Left renal pelvis (tissue), 4 donors: ENCODE measurements around the gene HBS1L. TPM values are rescaled to one million over a fixed set of nuclear protein-coding genes. Genes with fewer than 3 reads are reported as not detected.
"Not testable (repeated sequence)": the region's sequence is repeated elsewhere in the genome, so short reads cannot be mapped to it uniquely, and the experiment has no call there.

Experiments used
- DNase-seq, 4 donors: peaks; one replicate each; pipeline ENCODE4 v3.0.0-alpha.2; 2013; ENCODE audit warnings: low read depth in 4 of 4, low spot score in 3 of 4
- polyA plus RNA-seq, 4 donors: library from polyadenylated mRNA; unstranded; fragments of 120-200 nt; gene quantifications; one replicate each; pipeline ENCODE4 v1.2.1, GENCODE V29; 2013; ENCODE audit not compliant: insufficient read length in 4 of 4

Gene HBS1L
- polyA plus RNA-seq, 4 donors, result 61.5 to 88.8 (median 68.6) TPM

DNA sequence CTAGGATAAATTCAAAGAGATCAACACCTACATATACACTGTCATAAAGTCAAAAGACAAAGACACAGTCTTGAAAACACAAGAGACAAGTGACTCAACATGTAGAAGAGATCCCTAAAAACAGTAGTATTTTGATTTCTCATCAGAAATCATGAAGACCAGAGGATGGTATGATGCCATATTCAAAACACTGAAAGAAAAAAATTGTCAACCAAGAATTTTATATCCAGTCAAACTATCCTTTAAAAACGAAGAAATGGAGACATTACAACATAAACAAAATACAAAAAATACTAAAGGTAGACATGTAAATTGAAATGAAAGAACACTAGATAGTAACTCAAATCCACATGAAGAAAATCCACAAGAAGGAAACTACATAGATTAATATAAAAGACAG lies 27.3 kb upstream of the HBS1L start:
- DNase-seq, result no peak

- DNase-seq, result no peak
These were observed 20.4 kb upstream of the HBS1L start for GRCh38 chr6:135075018-135075417.

GRCh38 chr6:135073756-135074393 lies 19.3 kb upstream of the HBS1L start:
- DNase-seq, result no peak

GRCh38 chr6:135073217-135073616 lies 18.6 kb upstream of the HBS1L start:
- DNase-seq, result no peak

GRCh38 chr6:135072753-135073152 lies 18.1 kb upstream of the HBS1L start:
- no peak for DNase-seq

DNA sequence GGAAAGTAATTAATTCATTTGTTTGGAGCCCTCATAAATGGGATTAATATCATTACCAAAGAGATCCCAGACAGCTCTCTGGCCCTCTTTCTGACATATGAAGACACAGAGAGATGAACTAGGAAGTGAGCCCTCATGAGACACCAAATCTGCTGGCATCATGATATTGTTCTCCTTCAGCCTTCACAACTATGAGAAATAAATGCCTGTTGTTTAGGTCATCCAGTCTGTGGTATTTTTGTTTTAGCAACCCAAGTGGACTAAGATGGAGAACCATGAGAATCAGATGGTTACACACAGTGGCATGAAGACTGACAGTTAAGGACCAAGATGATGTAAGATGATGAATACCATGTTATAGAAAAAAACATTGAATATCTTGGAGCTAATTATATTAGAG lies 16.9 kb upstream of the HBS1L start:
- DNase-seq, result no peak

GRCh38 chr6:135067911-135068310 lies 13.3 kb upstream of the HBS1L start:
- no peak for DNase-seq

DNA sequence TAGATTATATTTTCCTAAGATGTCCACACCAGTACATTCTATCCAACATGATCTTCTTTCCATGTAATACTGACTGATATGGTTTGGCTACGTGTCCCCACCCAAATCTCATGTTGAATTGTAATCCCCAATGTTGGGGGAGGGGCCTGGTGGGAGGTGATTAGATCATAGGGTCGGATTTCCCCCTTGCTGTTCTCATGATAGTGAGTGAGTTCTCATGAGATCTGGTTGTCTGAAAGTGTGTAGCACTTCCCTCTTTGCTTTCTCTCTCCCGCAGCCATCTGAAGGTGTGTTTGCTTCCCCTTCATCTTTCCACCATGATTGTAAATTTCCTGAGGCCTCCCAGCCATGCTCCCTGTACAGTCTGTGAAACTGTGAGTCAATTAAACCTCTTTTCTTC lies 12.2 kb upstream of the HBS1L start:
- DNase-seq, result no peak

- no peak for DNase-seq
These were observed 11.8 kb upstream of the HBS1L start for GRCh38 chr6:135066397-135066796.

- no peak for DNase-seq
These were observed 10.0 kb upstream of the HBS1L start for GRCh38 chr6:135064586-135064985.

GRCh38 chr6:135063926-135064325 lies 9.3 kb upstream of the HBS1L start:
- no peak for DNase-seq

DNA sequence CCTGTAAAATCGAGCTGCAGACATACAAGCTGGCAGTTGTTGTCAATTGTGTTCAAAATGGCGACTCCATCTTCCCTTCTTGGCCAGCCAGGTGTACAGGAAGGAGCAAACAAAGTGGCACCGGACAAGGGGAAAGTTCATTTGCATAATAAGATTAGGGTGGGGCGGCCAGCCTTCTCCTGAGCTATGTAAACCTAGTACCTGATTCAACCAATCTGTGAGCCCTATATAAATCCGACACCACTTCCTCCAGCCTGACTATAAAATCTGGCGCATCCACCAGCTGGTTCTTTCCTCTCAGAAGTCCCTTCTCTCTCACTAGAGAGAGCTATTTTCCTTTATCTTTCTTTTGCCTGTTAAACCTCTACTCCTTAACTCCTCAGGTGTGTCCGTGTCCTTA lies 8.1 kb upstream of the HBS1L start:
- no peak for DNase-seq

DNA sequence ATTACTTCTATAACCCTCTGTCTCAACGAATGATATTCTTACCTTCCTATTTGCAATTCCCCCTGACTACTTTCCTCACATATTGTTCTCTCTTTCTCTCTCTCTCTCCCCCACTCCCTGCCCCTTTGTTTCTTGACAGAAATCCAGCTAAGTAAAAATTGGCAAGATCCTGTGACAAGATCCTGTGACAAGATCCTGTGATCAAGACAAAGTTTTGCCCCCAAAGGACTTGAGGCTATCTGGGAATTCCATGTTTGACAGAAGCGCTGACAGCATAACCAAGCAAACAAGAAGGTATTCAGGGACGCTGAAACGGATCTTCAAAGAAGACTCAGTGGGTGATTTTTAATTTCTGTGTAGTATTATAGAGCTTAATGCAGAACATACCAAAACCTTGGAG lies 5.5 kb upstream of the HBS1L start:
- DNase-seq, result no peak

DNA sequence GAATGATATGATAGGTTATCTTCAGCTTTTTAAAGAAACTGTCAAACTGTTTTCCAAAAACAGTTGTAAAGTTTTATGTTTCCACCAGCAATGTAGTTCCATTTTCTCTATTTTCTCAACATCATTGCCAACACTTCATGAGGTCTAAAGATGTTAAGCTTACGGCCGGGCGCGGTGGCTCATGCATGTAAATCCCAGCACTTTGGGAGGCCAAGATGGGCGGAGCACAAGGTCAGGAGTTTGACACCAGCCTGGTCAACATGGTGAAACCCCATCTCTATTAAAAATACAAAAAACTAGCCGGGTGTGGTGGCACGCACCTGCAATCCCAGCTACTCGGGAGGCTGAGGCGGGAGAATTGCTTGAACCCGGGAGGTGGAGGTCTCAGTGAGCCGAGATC lies 3.7 kb upstream of the HBS1L start:
- not testable (repeated sequence) for DNase-seq

DNA sequence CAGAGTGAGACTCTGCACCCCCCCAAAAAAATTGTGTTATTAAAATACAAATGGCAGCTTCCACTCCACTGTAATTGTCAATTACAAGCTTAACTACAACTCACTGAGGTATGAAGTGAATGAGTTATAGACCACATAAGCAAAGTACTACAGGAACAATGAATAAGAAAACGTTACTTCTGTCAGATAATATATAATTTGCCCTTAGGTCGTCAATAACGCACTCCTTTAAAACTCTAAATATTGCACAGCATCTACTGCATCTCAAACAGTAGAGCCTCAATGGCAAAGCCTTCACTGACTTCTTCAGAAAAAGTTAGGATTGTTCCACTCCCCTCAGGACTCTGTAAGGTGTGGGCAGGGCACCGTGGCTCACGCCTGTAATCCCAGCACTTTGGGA lies 2.0 kb upstream of the HBS1L start:
- no peak for DNase-seq

GRCh38 chr6:135054226-135054568 lies 425 bp downstream of the HBS1L start:
- DNase-seq, result peak in 1 of 4 donors; percentile 5

DNA sequence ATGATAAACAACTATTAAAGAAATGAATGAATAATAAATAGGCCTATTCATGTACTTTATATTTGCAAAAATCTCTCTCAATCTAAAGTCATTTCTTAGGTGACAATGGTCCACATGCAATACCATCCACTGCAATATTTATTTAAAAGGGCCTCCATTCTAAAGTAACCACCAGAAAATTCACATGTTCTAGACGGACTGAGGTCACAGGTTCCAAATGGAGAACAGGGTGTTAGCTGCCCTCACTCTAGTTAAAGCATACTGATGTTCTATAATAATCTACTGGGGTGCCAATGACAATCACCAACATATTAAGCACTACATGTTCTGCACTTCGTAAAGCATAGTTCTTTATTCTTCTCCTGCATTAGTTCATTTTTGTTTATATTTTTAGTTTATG lies 1.2 kb downstream of the HBS1L start:
- no peak for DNase-seq

- DNase-seq, result no peak
These were observed 1.7 kb downstream of the HBS1L start for GRCh38 chr6:135052939-135053338.

DNA sequence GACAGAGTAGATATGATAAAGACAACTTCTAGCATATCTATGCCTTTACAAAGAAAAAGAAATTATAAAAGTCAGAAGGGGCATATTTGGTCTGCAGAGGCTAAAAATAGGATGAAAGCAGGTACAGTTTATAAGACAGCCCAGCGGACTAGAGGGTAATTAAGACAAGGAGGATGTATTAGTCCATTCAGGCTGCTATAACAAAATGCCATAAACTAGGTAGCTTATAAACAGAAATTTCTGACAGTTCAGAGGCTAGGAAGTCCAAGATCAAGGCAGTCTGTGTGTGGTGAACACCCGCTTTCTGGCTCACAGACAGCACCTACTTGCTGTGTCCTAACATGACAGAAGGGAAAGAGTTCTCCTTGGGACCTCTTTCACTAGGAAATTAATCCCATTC lies 5.7 kb downstream of the HBS1L start:
- DNase-seq, result no peak

- DNase-seq, result no peak
These were observed 7.3 kb downstream of the HBS1L start for GRCh38 chr6:135047336-135047735.

GRCh38 chr6:135046912-135047311 lies 7.7 kb downstream of the HBS1L start:
- DNase-seq, result no peak

GRCh38 chr6:135044639-135045038 lies 10.0 kb downstream of the HBS1L start:
- peak in 2 of 4 donors; percentile 10 to 19 for DNase-seq

- DNase-seq, result no peak
These were observed 10.8 kb downstream of the HBS1L start for GRCh38 chr6:135043846-135044245.
